GM18499 (cell line): ENCODE results near the gene SLC12A4.
"Not testable (repeated sequence)": the region's sequence is repeated elsewhere in the genome, so short reads cannot be mapped to it uniquely, and the experiment has no call there.

Source experiments
- ATAC-seq: cut with Tn5 transposase; IDR thresholded peaks from one replicate; pipeline ENCODE4 v1.9.1; 2021; ENCODE audit warnings: moderate number of reproducible peaks; ENCODE audit not compliant: insufficient read depth, unreplicated experiment

Gene SLC12A4

GRCh38 chr16:67989322-67990017, 21.0 kb upstream of the SLC12A4 start:
- no peak for ATAC-seq

- no peak for ATAC-seq
Observed at GRCh38 chr16:67988675-67989074, 20.2 kb upstream of the SLC12A4 start.

- no peak for ATAC-seq
Observed at GRCh38 chr16:67987460-67988160, 19.2 kb upstream of the SLC12A4 start.

GRCh38 chr16:67986949-67987348, 18.5 kb upstream of the SLC12A4 start:
- no peak for ATAC-seq

- ATAC-seq, result no peak
Observed at GRCh38 chr16:67982011-67982696, 13.7 kb upstream of the SLC12A4 start.

- no peak for ATAC-seq
Observed at GRCh38 chr16:67979955-67980678, 11.7 kb upstream of the SLC12A4 start, which contains the start of gene DPEP3. DPEP3 (minus strand) TSS chr16:67980499; CDS start chr16:67980380, 119 bp downstream.

- ATAC-seq, result no peak
Observed at GRCh38 chr16:67977469-67978227, 9.2 kb upstream of the SLC12A4 start.

GRCh38 chr16:67977005-67977404, 8.6 kb upstream of the SLC12A4 start:
- ATAC-seq, result no peak

- no peak for ATAC-seq
Observed at GRCh38 chr16:67976205-67976604, 7.8 kb upstream of the SLC12A4 start.

GRCh38 chr16:67975321-67976105, 7.1 kb upstream of the SLC12A4 start:
- no peak for ATAC-seq

- not testable (repeated sequence) for ATAC-seq
Observed at GRCh38 chr16:67972285-67972684, 3.8 kb upstream of the SLC12A4 start.

- no peak for ATAC-seq
Observed at GRCh38 chr16:67971111-67971510, 2.7 kb upstream of the SLC12A4 start.

GRCh38 chr16:67969254-67970039, 1.0 kb upstream of the SLC12A4 start:
- no peak for ATAC-seq

GRCh38 chr16:67967958-67968399, 458 bp downstream of the SLC12A4 start:
- ATAC-seq, result no peak

- no peak for ATAC-seq
Observed at GRCh38 chr16:67967183-67967957, 1.1 kb downstream of the SLC12A4 start.

GRCh38 chr16:67966549-67967182, 1.8 kb downstream of the SLC12A4 start:
- no peak for ATAC-seq
